HEK293T (cell line): Measurements from ENCODE around the gene NLGN4Y.

Experiments used
- CTCF ChIA-PET: fragments of 350-600 bp; formaldehyde crosslinking; extraction: SDS; loops from one replicate; lab custom pipeline; 2021; ENCODE audit warnings: antibody characterized with exemption, inconsistent platforms; lab: Yijun Ruan, JAX
- POLR2A ChIA-PET: fragments of 350-600 bp; formaldehyde crosslinking; extraction: SDS; loops from one replicate; lab custom pipeline; 2020; ENCODE audit warnings: antibody characterized with exemption, inconsistent platforms; lab: Yijun Ruan, JAX
- DNase-seq: peaks from one replicate; pipeline ENCODE4 v3.0.0; 2012; ENCODE audit warnings: mixed read lengths; ENCODE audit errors: extremely low spot score
- ARNT ChIP-seq: fragments of 450-650 bp; IDR thresholded peaks from 2 replicates; pipeline ENCODE4 v1.6.1; 2017; ENCODE audit warnings: mild to moderate bottlenecking
- BHLHE40 ChIP-seq: fragments of 450-650 bp; IDR thresholded peaks from 2 replicates; pipeline ENCODE4 v1.6.1; 2016; ENCODE audit warnings: mild to moderate bottlenecking, moderate library complexity, borderline replicate concordance
- CTBP1 ChIP-seq: fragments of 450-650 bp; IDR thresholded peaks from 2 replicates; pipeline ENCODE4 v1.6.1; 2016; ENCODE audit warnings: borderline replicate concordance
- ELF4 ChIP-seq: fragments of 450-650 bp; IDR thresholded peaks from 2 replicates; pipeline ENCODE4 v1.6.1; 2017; ENCODE audit warnings: antibody characterized with exemption
- FOXA1 ChIP-seq: fragments of 450-650 bp; IDR thresholded peaks from 2 replicates; pipeline ENCODE4 v1.6.1; 2016; ENCODE audit warnings: mild to moderate bottlenecking
- FOXK2 ChIP-seq: fragments of 450-650 bp; IDR thresholded peaks from 2 replicates; pipeline ENCODE4 v1.6.1; 2016; ENCODE audit warnings: mild to moderate bottlenecking
- FOXM1 ChIP-seq: fragments of 450-650 bp; IDR thresholded peaks from 2 replicates; pipeline ENCODE4 v1.6.1; 2017; ENCODE audit warnings: mild to moderate bottlenecking, borderline replicate concordance
- HDGF ChIP-seq: fragments of 450-650 bp; IDR thresholded peaks from 2 replicates; pipeline ENCODE4 v1.6.1; 2017; ENCODE audit warnings: antibody characterized with exemption, borderline replicate concordance
- L3MBTL2 ChIP-seq: fragments of 450-650 bp; conservative IDR thresholded peaks from 2 replicates; pipeline ENCODE4 v1.6.1; 2016; ENCODE audit warnings: mild to moderate bottlenecking
- LEF1 ChIP-seq: fragments of 450-650 bp; IDR thresholded peaks from 2 replicates; pipeline ENCODE4 v1.6.1; 2017; ENCODE audit warnings: mild to moderate bottlenecking, borderline replicate concordance
- NFRKB ChIP-seq: fragments of 450-650 bp; IDR thresholded peaks from 2 replicates; pipeline ENCODE4 v1.6.1; 2016; ENCODE audit warnings: mild to moderate bottlenecking, moderate library complexity
- PKNOX1 ChIP-seq: fragments of 450-650 bp; IDR thresholded peaks from 2 replicates; pipeline ENCODE4 v1.6.1; 2016
- SP1 ChIP-seq: fragments of 450-650 bp; IDR thresholded peaks from 2 replicates; pipeline ENCODE4 v1.6.1; 2017
- SUZ12 ChIP-seq: fragments of 450-650 bp; IDR thresholded peaks from 2 replicates; pipeline ENCODE4 v1.6.1; 2016; ENCODE audit warnings: mild to moderate bottlenecking
- TARDBP ChIP-seq: fragments of 450-650 bp; IDR thresholded peaks from 2 replicates; pipeline ENCODE4 v1.6.1; 2016
- ZNF384 ChIP-seq: fragments of 450-650 bp; IDR thresholded peaks from 2 replicates; pipeline ENCODE4 v1.6.1; 2016

Gene NLGN4Y

DNA sequence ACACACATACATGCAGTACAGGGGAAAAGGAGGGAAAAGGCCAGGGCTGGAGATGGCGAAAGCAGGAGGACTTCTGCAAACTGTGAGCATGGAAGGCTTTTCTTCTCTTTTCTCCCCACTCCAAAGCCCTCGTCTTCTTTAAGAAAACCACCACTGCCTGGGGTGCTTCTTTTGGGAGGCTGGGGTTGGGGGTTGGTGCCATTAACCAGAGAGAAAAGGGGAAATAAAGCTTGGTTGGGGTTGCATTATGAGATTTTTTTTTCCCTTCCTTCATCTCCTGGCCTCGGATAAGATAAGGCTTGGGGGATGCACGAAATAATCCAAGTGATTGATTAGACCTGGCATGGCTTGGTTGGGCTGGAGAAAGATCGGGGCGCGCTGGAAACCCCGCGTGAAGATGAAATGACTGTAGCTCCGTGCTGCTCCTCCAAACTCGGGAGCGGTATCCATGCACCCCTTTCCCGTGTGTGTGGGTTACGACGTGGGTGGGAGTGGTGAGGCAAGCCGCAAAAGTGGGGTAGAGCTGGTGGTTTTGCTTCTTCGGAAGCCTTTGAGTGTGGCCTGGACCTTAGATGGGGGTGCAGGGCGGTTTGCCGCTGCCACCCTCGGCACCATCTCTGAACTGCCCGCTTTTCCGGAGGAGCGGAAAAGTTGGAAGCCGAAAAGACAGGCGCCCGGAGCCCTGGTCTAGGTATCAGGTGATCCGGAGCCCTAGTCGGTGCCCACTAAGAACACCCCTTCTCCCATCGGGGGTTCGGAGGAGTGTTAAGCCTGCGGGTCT, 648 bp upstream of the NLGN4Y start:
- POLR2A ChIA-PET: no interaction called here

DNA sequence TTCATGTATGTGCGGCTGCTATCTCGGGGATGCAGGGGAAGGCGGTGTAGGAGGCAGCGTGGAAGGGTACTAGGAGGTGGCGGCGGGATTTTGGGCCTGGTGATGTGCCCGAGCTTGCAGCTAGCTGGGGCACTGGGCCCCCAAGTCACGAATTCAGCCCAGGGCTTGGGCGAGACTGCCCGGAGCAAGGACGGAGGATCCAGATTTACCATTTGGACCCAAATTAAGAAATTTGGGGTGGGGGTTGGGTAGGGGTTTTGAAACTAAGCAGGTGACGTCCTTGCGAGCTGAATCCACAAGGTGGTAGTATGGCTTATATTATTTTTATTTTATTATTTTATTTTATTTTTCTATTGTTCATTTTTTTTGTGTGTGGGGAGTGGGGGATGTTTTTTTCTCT, 986 bp downstream of the NLGN4Y start:
- no peak for DNase-seq
- TF ChIP-seq SUZ12 (no peak), BHLHE40 (no peak), ELF4 (no peak), CTBP1 (no peak), PKNOX1 (no peak), FOXK2 (no peak), TARDBP (no peak), FOXA1 (no peak), NFRKB (no peak), HDGF (no peak), ARNT (no peak), ZNF384 (no peak), LEF1 (no peak), FOXM1 (no peak), SP1 (no peak), L3MBTL2 (no peak)
- POLR2A ChIA-PET: no interaction called here
- CTCF ChIA-PET: no interaction called here

More for the DNA sequence above, 648 bp upstream of the NLGN4Y start:
- no peak for DNase-seq
- CTCF ChIA-PET: no interaction called here
- TF ChIP-seq ZNF384: no peak
- no peak for TF ChIP-seq SUZ12
- no peak for TF ChIP-seq CTBP1
- no peak for TF ChIP-seq SP1
- no peak for TF ChIP-seq NFRKB
- no peak for TF ChIP-seq FOXK2
- no peak for TF ChIP-seq HDGF
- TF ChIP-seq LEF1: no peak
- no peak for TF ChIP-seq BHLHE40
- no peak for TF ChIP-seq FOXA1
- no peak for TF ChIP-seq FOXM1
- TF ChIP-seq ELF4: no peak
- TF ChIP-seq ARNT: no peak
- no peak for TF ChIP-seq PKNOX1
- TF ChIP-seq L3MBTL2: no peak
- TF ChIP-seq TARDBP: no peak

DNA sequence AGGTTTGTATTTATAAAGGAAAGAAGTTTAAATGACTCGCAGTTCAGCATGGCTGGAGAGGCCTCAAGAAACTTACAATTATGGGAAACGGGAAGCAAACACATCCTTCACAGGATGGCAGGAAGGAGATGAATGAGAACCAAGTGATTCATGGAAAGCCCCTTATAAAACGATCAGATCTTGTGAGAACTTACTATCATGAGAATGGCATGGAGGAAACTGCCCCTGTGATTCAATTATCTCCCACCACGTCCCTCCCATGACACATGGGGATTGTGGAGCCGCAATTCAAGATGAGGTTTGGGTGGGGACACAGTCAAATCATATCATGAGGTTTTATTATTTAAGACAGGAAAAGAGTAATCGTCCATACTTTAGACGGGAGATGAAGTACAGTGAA, 4.0 kb downstream of the NLGN4Y start:
- ChIA-PET POLR2A (no interaction called here), CTCF (no interaction called here)
- TF ChIP-seq LEF1 (no peak), FOXK2 (no peak), BHLHE40 (no peak), ELF4 (no peak), FOXA1 (no peak), PKNOX1 (no peak), TARDBP (no peak), HDGF (no peak), SP1 (no peak), L3MBTL2 (no peak), SUZ12 (no peak), NFRKB (no peak), FOXM1 (no peak), CTBP1 (no peak), ARNT (no peak), ZNF384 (no peak)

GRCh38 chrY:14536703-14537102, 12.4 kb downstream of the NLGN4Y start:
- DNase-seq: no peak
- ChIA-PET CTCF (no interaction called here), POLR2A (no interaction called here)
- TF ChIP-seq SP1 (no peak), TARDBP (no peak), FOXM1 (no peak), HDGF (no peak), L3MBTL2 (no peak), SUZ12 (no peak), LEF1 (no peak), BHLHE40 (no peak)

More for the DNA sequence above, 4.0 kb downstream of the NLGN4Y start:
- no peak for DNase-seq

DNA sequence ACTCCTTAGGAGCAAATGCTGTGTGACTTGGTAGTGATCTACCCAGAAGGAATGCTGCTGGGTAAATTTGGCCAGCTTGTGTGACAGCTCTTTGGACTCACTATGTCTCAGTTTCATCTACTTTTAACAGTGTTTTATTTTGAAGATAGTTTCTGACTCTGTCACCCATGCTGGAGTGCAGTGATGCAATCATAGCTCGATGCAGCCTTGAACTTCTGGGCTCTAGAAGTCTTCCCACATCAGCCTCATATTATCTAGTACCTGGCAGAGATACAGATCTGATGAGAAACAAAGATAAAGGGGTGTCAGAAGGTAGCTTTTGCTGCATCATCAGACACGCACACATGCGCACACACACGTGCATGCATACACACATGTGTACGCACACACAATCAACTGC, 19.2 kb downstream of the NLGN4Y start:
- no peak for DNase-seq
- CTCF ChIA-PET: no interaction called here
- POLR2A ChIA-PET: no interaction called here
- TF ChIP-seq FOXM1: no peak

- CTCF ChIA-PET: no interaction called here
- POLR2A ChIA-PET: no interaction called here
- TF ChIP-seq FOXA1 (no peak), ARNT (no peak), FOXM1 (no peak), HDGF (no peak), BHLHE40 (no peak)
- DNase-seq: no peak
These were observed 57.0 kb downstream of the NLGN4Y start for GRCh38 chrY:14581294-14581693.
